RWPE2 (cell line): ENCODE data around the gene NAALADL2.

Experiments
- ATAC-seq: fragments of 200-7000 bp; cut with Tn5 transposase; 3 replicates; pipeline ENCODE4 v1.9.1; 2021; ENCODE audit warnings: low read depth
- DNase-seq: peaks from one replicate; pipeline ENCODE4 v3.0.0-alpha.2; 2020; ENCODE audit warnings: low spot score
- H3K27ac ChIP-seq: fragments of 450-650 bp; 2 replicates; pipeline ENCODE4 v1.5.1; 2017; ENCODE audit warnings: mild to moderate bottlenecking; ENCODE audit not compliant: poor library complexity, severe bottlenecking
- H3K27me3 ChIP-seq: fragments of 250-450 bp; sonication (Bioruptor Pico); 2 replicates; pipeline ENCODE4 v1.5.1; 2021; ENCODE audit warnings: mild to moderate bottlenecking, moderate library complexity; ENCODE audit not compliant: insufficient read depth, poor library complexity, severe bottlenecking
- H3K36me3 ChIP-seq: fragments of 250-450 bp; sonication (Bioruptor Pico); 2 replicates; pipeline ENCODE4 v1.5.1; 2020; ENCODE audit warnings: low read depth, mild to moderate bottlenecking, moderate library complexity
- H3K4me1 ChIP-seq: fragments of 250-450 bp; sonication (Bioruptor Pico); 2 replicates; pipeline ENCODE4 v1.5.1; 2021; ENCODE audit warnings: mild to moderate bottlenecking, moderate library complexity; ENCODE audit not compliant: insufficient read depth, poor library complexity, severe bottlenecking
- H3K4me3 ChIP-seq: fragments of 250-450 bp; sonication (Bioruptor Pico); 2 replicates; pipeline ENCODE4 v1.5.1; 2021; ENCODE audit warnings: mild to moderate bottlenecking, moderate library complexity; ENCODE audit not compliant: severe bottlenecking
- H3K9me3 ChIP-seq: fragments of 250-450 bp; sonication (Bioruptor Pico); 2 replicates; pipeline ENCODE4 v1.5.1; 2021; ENCODE audit warnings: mild to moderate bottlenecking, moderate library complexity; ENCODE audit not compliant: severe bottlenecking
- CTCF ChIP-seq: fragments of 450-650 bp; IDR thresholded peaks from one replicate; pipeline ENCODE4 v1.5.1; 2017; ENCODE audit warnings: mild to moderate bottlenecking, moderate library complexity; ENCODE audit not compliant: poor library complexity, severe bottlenecking

Gene NAALADL2

GRCh38 chr3:175226444-175226843 is 367.3 kb downstream of the NAALADL2 start:
- no peaks in the 10 kb centered on the region for H3K36me3 ChIP-seq
- no peaks in the 10 kb centered on the region for H3K9me3 ChIP-seq
- H3K4me1 ChIP-seq = no peaks in the 10 kb centered on the region
- DNase-seq (no peak), ATAC-seq (no peak)
- no peak overlapping the region for H3K4me3 ChIP-seq
- no peak overlapping the region for H3K27ac ChIP-seq
- no peaks in the 10 kb centered on the region for H3K27me3 ChIP-seq
- no peak for TF ChIP-seq CTCF

DNA sequence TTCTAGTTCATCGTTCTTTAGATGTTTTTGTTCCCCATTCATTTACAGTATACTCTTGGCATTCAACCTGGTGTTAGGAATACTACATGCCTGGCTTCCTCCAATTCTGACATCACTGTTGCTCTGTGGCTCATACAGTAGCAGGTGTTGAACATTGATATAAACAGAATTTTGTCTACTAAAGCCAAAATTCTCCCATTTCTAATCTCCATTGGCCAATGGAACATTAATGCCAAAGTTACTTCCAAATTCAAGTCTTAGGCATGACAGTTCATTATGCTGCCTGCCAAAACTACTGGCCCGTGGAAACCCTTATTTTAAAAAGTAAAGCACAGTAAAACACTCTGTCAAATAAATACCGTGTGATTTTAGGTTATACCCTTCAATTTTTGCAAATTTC is 368.0 kb downstream of the NAALADL2 start:
- no peak for TF ChIP-seq CTCF
- Histone ChIP-seq H3K36me3 (no peaks in the 10 kb centered on the region), H3K4me3 (no peak overlapping the region), H3K27me3 (no peaks in the 10 kb centered on the region), H3K9me3 (no peaks in the 10 kb centered on the region), H3K27ac (no peak overlapping the region), H3K4me1 (no peaks in the 10 kb centered on the region)
- ATAC-seq (no peak), DNase-seq (no peak)

DNA sequence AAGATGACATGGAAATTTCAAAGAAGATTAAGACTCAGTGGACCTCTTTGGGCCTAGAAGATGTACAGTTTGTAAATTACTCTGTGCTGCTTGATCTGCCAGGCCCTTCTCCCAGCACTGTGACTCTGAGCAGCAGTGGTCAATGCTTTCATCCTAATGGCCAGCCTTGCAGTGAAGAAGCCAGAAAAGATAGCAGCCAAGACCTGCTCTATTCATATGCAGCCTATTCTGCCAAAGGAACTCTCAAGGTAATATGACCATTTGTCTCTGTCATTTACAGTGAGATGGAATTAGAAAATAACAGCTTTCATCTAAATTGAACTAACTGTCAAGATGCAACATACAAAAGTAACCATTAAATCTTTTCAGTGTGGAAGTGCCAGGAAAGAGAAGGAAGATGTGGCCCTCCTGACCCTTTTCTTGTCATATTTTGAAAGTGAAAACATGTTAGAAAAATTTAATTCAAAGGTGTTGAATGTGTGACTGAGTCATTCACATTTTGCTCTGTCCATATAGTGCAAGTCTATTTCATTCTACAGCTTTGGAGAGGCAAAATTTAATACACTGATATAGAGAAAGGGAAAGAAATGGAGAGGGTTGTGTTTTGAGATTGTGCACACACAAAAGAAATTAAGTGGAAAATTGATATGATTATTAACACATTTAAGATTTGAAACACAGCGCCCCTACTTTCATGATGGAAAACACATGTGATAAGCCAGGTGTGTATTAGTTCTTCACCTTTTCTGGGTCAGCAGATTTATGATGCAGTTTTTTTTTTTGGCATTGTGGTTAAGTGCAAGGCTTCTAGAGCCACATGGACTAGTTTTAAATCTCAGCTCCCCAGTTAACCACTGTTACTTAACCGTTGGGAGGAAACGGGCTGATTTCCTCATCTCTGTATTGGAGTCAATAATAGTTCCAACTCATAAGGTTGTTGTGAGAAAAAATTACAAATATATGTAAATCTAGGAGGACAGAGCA is 375.1 kb downstream of the NAALADL2 start:
- H3K4me1 ChIP-seq = no peaks in the 10 kb centered on the region
- H3K4me3 ChIP-seq = no peak overlapping the region
- H3K27ac ChIP-seq = no peak overlapping the region
- ATAC-seq (no peak), DNase-seq (no peak)
- no peak for TF ChIP-seq CTCF
- no peaks in the 10 kb centered on the region for H3K9me3 ChIP-seq
- H3K36me3 ChIP-seq = no peaks in the 10 kb centered on the region
- no peaks in the 10 kb centered on the region for H3K27me3 ChIP-seq

GRCh38 chr3:175238801-175239200 is 379.7 kb downstream of the NAALADL2 start:
- Histone ChIP-seq H3K36me3 (no peaks in the 10 kb centered on the region), H3K9me3 (no peaks in the 10 kb centered on the region), H3K4me3 (no peak overlapping the region), H3K27me3 (no peaks in the 10 kb centered on the region), H3K4me1 (no peaks in the 10 kb centered on the region), H3K27ac (no peak overlapping the region)
- no peak for ATAC-seq
- no peak for TF ChIP-seq CTCF
- no peak for DNase-seq

DNA sequence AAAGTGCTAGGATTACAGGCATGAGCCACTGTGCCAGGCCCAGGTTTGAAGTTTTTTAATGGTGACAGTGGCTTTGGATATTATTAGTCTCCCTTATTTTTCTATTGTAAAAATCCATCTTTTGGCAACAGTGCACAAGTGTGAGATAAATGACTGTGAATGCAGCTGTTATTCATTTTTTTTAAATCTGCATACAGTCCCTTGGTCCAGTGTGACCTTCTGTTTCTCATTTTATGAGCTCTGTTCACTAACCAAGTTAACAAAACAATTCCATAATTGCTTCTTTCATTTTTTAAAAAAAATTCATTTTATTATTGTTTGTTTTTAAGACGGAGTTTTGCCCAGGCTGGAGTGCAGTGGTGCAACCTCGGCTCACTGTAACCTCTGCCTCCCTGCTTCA is 381.8 kb downstream of the NAALADL2 start:
- Histone ChIP-seq H3K27ac (no peak overlapping the region), H3K4me1 (no peaks in the 10 kb centered on the region), H3K27me3 (no peaks in the 10 kb centered on the region), H3K36me3 (no peaks in the 10 kb centered on the region), H3K9me3 (no peaks in the 10 kb centered on the region), H3K4me3 (no peak overlapping the region)
- no peak for DNase-seq
- TF ChIP-seq CTCF = no peak
- ATAC-seq = no peak
